H1 (cell line): ENCODE measurements around the gene SPINDOC. TPM values are rescaled to one million over a fixed set of nuclear protein-coding genes. Genes with fewer than 3 reads are reported as not detected.

Experiments
- CTCF ChIA-PET: fragments of 300-600 bp; sonication (Branson Sonifier 250); formaldehyde crosslinking; loops from one replicate; lab custom pipeline; 2021; ENCODE audit not compliant: partially characterized antibody; lab: Charles Lee
- POLR2A ChIA-PET: fragments of 300-600 bp; sonication (Branson Sonifier 250); formaldehyde crosslinking; loops from one replicate; lab custom pipeline; 2021; ENCODE audit warnings: inconsistent platforms; ENCODE audit not compliant: partially characterized antibody; lab: Charles Lee
- DNase-seq, 2 experiments: peaks; one replicate each; pipeline versions ENCODE4 v3.0.0 to v3.0.0-alpha.2; 2010 to 2022; ENCODE audit warnings: low spot score in 2 of 2, low read depth in 1 of 2, mixed read lengths in 1 of 2
- FAIRE-seq: peaks from 2 replicates; lab custom pipeline; 2011; peaks lifted over from hg19 to GRCh38; lab: Jason Lieb, UNC
- H2AFZ ChIP-seq: 2 replicates; pipeline ENCODE4 v1.8.1; 2012; ENCODE audit warnings: low read length, inconsistent platforms
- H2AK5ac ChIP-seq: 2 replicates; pipeline ENCODE4 v1.6.1; 2013; ENCODE audit warnings: low read depth, low read length
- H2BK120ac ChIP-seq: replicated peaks from 2 replicates; pipeline ENCODE3; 2013; ENCODE audit warnings: low read depth, low read length, inconsistent platforms
- H2BK12ac ChIP-seq: 2 replicates; pipeline ENCODE4 v1.6.1; 2013; ENCODE audit warnings: low read depth, low read length
- H2BK15ac ChIP-seq: 2 replicates; pipeline ENCODE4 v1.6.1; 2013; ENCODE audit warnings: low read length
- H2BK20ac ChIP-seq: 2 replicates; pipeline ENCODE4 v1.6.1; 2013; ENCODE audit warnings: low read length
- H2BK5ac ChIP-seq: 2 replicates; pipeline ENCODE4 v1.6.1; 2013; ENCODE audit warnings: low read depth, low read length
- H3K14ac ChIP-seq: 2 replicates; pipeline ENCODE4 v1.6.1; 2013; ENCODE audit warnings: inconsistent platforms; ENCODE audit not compliant: insufficient read length
- H3K18ac ChIP-seq: 2 replicates; pipeline ENCODE4 v1.6.1; 2013; ENCODE audit warnings: low read length; ENCODE audit errors: extremely low read depth
- H3K23ac ChIP-seq: 2 replicates; pipeline ENCODE4 v1.6.1; 2013; ENCODE audit warnings: inconsistent platforms; ENCODE audit not compliant: insufficient read length
- H3K23me2 ChIP-seq: 2 replicates; pipeline ENCODE4 v1.6.1; 2013; ENCODE audit warnings: low read depth, low read length
- H3K27ac ChIP-seq: 2 replicates; pipeline ENCODE4 v1.6.1; 2011; ENCODE audit warnings: low read depth, low read length, inconsistent platforms
- H3K27me3 ChIP-seq, 4 experiments: replicated peaks in 1 of 4; 1 replicate in 1 of 4; 2 replicates in 3 of 4; pipeline versions ENCODE4 v1.6.1 to v1.8.1; 2011 to 2013; ENCODE audit warnings: low read length in 3 of 4, mild to moderate bottlenecking in 3 of 4, inconsistent platforms in 2 of 4, mixed read lengths in 2 of 4, moderate library complexity in 1 of 4; ENCODE audit not compliant: control insufficient read depth in 3 of 4, insufficient read depth in 3 of 4; ENCODE audit errors: extremely low read depth in 1 of 4
- H3K36me3 ChIP-seq, 4 experiments: 2 replicates each; pipeline versions ENCODE4 v1.6.1 to v1.8.1; 2011 to 2013; ENCODE audit warnings: mild to moderate bottlenecking in 4 of 4, low read length in 3 of 4, moderate library complexity in 2 of 4, control low read depth in 1 of 4, inconsistent platforms in 1 of 4; ENCODE audit not compliant: insufficient read depth in 4 of 4, control insufficient read depth in 2 of 4
- H3K4ac ChIP-seq: replicated peaks from 2 replicates; pipeline ENCODE3; 2013; ENCODE audit warnings: low read length, low read depth, mixed read lengths, inconsistent platforms; ENCODE audit not compliant: insufficient read length
- H3K4me1 ChIP-seq, 4 experiments: replicated peaks in 1 of 4; 1 replicate in 1 of 4; 2 replicates in 3 of 4; pipeline versions ENCODE4 v1.6.1 to v1.8.1; 2011 to 2013; ENCODE audit warnings: low read length in 3 of 4, inconsistent platforms in 2 of 4, mixed read lengths in 1 of 4; ENCODE audit not compliant: insufficient read depth in 4 of 4, control insufficient read depth in 3 of 4
- H3K4me2 ChIP-seq, 2 experiments: 2 replicates each; pipeline versions ENCODE4 v1.6.1 to v1.8.1; 2011 to 2013; ENCODE audit warnings: low read depth in 2 of 2, low read length in 2 of 2, control low read depth in 1 of 2, inconsistent platforms in 1 of 2, mild to moderate bottlenecking in 1 of 2; ENCODE audit not compliant: insufficient read depth in 1 of 2
- H3K4me3 ChIP-seq, 4 experiments: fragments of 200-600, 300-600 bp in 1 of 4; sonication (generic), shearing (Covaris generic), sonication (Bioruptor Twin) in 1 of 4; 2 replicates each; pipeline versions ENCODE4 v1.5.1 to v1.8.1; 2011 to 2016; ENCODE audit warnings: low read length in 4 of 4, low read depth in 3 of 4, control low read depth in 2 of 4, inconsistent platforms in 2 of 4, mild to moderate bottlenecking in 2 of 4, mixed read lengths in 1 of 4, moderate library complexity in 1 of 4; ENCODE audit not compliant: insufficient read depth in 2 of 4; ENCODE audit errors: extremely low read depth in 1 of 4
- H3K56ac ChIP-seq: replicated peaks from 2 replicates; pipeline ENCODE3; 2013; ENCODE audit warnings: low read depth, mild to moderate bottlenecking, mixed read lengths, low read length, inconsistent platforms; ENCODE audit not compliant: insufficient read length
- H3K79me1 ChIP-seq: 2 replicates; pipeline ENCODE4 v1.6.1; 2013; ENCODE audit warnings: low read depth, low read length, control low read depth
- H3K79me2 ChIP-seq, 2 experiments: 2 replicates each; pipeline versions ENCODE4 v1.6.1 to v1.8.1; 2012 to 2013; ENCODE audit warnings: low read length in 2 of 2, mild to moderate bottlenecking in 2 of 2, inconsistent platforms in 1 of 2; ENCODE audit not compliant: insufficient read depth in 2 of 2, control insufficient read depth in 1 of 2
- H3K9ac ChIP-seq, 4 experiments: replicated peaks in 1 of 4; 1 replicate in 1 of 4; 2 replicates in 3 of 4; pipeline versions ENCODE4 v1.6.1 to v1.8.1; 2011 to 2013; ENCODE audit warnings: low read depth in 3 of 4, low read length in 3 of 4, control low read depth in 2 of 4, mild to moderate bottlenecking in 2 of 4, moderate library complexity in 2 of 4, inconsistent platforms in 1 of 4; ENCODE audit errors: extremely low read depth in 1 of 4
- H3K9me3 ChIP-seq, 2 experiments: 2 replicates each; pipeline versions ENCODE4 v1.6.1 to v1.8.1; 2012 to 2013; ENCODE audit warnings: mild to moderate bottlenecking in 2 of 2, moderate library complexity in 2 of 2, control low read depth in 1 of 2, inconsistent platforms in 1 of 2, low read depth in 1 of 2, low read length in 1 of 2, mixed read lengths in 1 of 2; ENCODE audit not compliant: insufficient read depth in 2 of 2
- H4K20me1 ChIP-seq, 2 experiments: replicated peaks in 1 of 2; 2 replicates each; pipeline versions ENCODE3 to v1.8.1; 2011 to 2013; ENCODE audit warnings: inconsistent platforms in 2 of 2, low read length in 2 of 2, mild to moderate bottlenecking in 1 of 2; ENCODE audit not compliant: insufficient read depth in 2 of 2, control insufficient read depth in 1 of 2
- H4K5ac ChIP-seq: 2 replicates; pipeline ENCODE4 v1.6.1; 2013; ENCODE audit warnings: low read length, low read depth, mixed read lengths, inconsistent platforms; ENCODE audit not compliant: insufficient read length
- H4K8ac ChIP-seq: 2 replicates; pipeline ENCODE4 v1.8.0; 2013; ENCODE audit warnings: mild to moderate bottlenecking, moderate library complexity, low read length, inconsistent platforms; ENCODE audit not compliant: insufficient read depth; ENCODE audit errors: extremely low read depth
- H4K91ac ChIP-seq: replicated peaks from 2 replicates; pipeline ENCODE3; 2013; ENCODE audit warnings: low read length, mixed read lengths, inconsistent platforms; ENCODE audit not compliant: insufficient read length
- GTF2F1 ChIP-seq: IDR thresholded peaks from 2 replicates; pipeline ENCODE4 v1.6.1; 2012; ENCODE audit warnings: low read depth, low read length, improper control_type of control experiment, borderline replicate concordance
- SUZ12 ChIP-seq: fragments of 200-600 bp; sonication (generic); IDR thresholded peaks from 2 replicates; pipeline ENCODE4 v1.6.1; 2012; ENCODE audit warnings: mild to moderate bottlenecking, inconsistent platforms, low read length, moderate library complexity, mixed read lengths
- WGBS, 2 experiments: shearing (Covaris generic) in 1 of 2; methylation state at CpG; one replicate each; pipeline versions ENCODE4 v1.1.6 to v1.1.7; 2013 to 2015; ENCODE audit warnings: low lambda C conversion rate in 2 of 2, mixed read lengths in 2 of 2, inconsistent platforms in 1 of 2, low coverage in 1 of 2, missing lambda C conversion rate in 1 of 2; ENCODE audit not compliant: insufficient replicate concordance in 2 of 2, insufficient coverage in 1 of 2, insufficient read length in 1 of 2; ENCODE audit errors: extremely low coverage in 1 of 2, missing lambda C conversion rate in 1 of 2; 5-methylcytosine and 5-hydroxymethylcytosine counted together
- polyA plus RNA-seq, 7 experiments: library from polyadenylated mRNA; depleted of rRNA in 3 of 7; stranded (reverse) in 5 of 7; unstranded in 2 of 7; fragments of >200 nt in 5 of 7; fragments of 200-250 nt in 2 of 7; gene quantifications; 1 replicate in 5 of 7; 2 replicates in 1 of 7; 4 replicates in 1 of 7; pipeline versions ENCODE4 v1.2.1 to v1.2.3, GENCODE V29; 2011 to 2013; ENCODE audit warnings: missing spikeins in 2 of 7, mixed read lengths in 2 of 7
- total RNA-seq: library from RNA; stranded (reverse); fragmentation: NEBNext Ultra II Directional; extraction: Animal tissue kit (Norgen Biotek cat#: 25700); gene quantifications from 2 replicates; pipeline ENCODE4 v1.2.1, GENCODE V29; 2021
- TF ChIP-seq, protein P1 (sequence below): IDR thresholded peaks from 2 replicates; pipeline ENCODE4 v1.6.1; 2012; ENCODE audit warnings: inconsistent platforms

Gene SPINDOC
- total and polyA plus RNA-seq, 2 of the 8 experiments (the other 6 are each of a cell fraction or from before 2014, with no cell fraction given): 78.7 to 99.7 TPM

GRCh38 chr11:63769714-63770455 is 43.4 kb upstream of the SPINDOC start:
- Histone ChIP-seq H3K56ac (no peak overlapping the region), H3K36me3 (peaks cover 0 to 7% (median 0%) of the 10 kb centered on the region in 4 experiments; a peak in 2 of 8 replicates), H3K79me2 (peaks cover 0 to 21% of the 10 kb centered on the region in 2 experiments; a peak in 2 of 4 replicates), H3K4me3 (peak overlapping the region; percentile 50 to 82 (median 55)), H2BK5ac (no peak overlapping the region), H2AK5ac (no peak overlapping the region), H3K4ac (no peak overlapping the region), H3K9ac (peak overlapping the region in 3 of 4 experiments; percentile 23 to 93 (median 52); a peak in 4 of 7 replicates)
- TF ChIP-seq SUZ12 (0 out of 2 replicates have a peak, but pooled peaks have one; percentile 27), GTF2F1 (no peak)
- TF ChIP-seq, protein P1, sequence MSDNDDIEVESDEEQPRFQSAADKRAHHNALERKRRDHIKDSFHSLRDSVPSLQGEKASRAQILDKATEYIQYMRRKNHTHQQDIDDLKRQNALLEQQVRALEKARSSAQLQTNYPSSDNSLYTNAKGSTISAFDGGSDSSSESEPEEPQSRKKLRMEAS: peak; percentile 51; the same call in 1 of the 2 replicates
- TF ChIP-seq, all 59 proteins: peak for 2
- Histone ChIP-seq H2BK20ac (no peak overlapping the region), H3K4me1 (peaks cover 5 to 27% (median 20%) of the 10 kb centered on the region in 4 experiments), H2BK15ac (no peak overlapping the region), H3K23ac (no peak overlapping the region), H3K9me3 (no peaks in the 10 kb centered on the region), H4K8ac (peak overlapping the region; percentile 66; the same call in 1 of the 2 replicates), H3K4me2 (peak overlapping the region; percentile 93 to 99), H3K27ac (no peak overlapping the region), H3K27me3 (peaks cover 0 to 16% (median 13%) of the 10 kb centered on the region in 4 experiments; a peak in 6 of 7 replicates), H3K79me1 (peaks cover 9% of the 10 kb centered on the region), H3K23me2 (peaks cover 11% of the 10 kb centered on the region), H2AFZ (no peak overlapping the region), H3K14ac (no peak overlapping the region), H4K20me1 (peaks cover 12 to 13% of the 10 kb centered on the region in 2 experiments), H2BK12ac (peak overlapping the region; percentile 12; the same call in 1 of the 2 replicates), H3K18ac (0 out of 2 replicates have a peak overlapping the region, but pooled peaks have one; percentile 0), H4K5ac (peak overlapping the region; percentile 28), H4K91ac (no peak overlapping the region), H2BK120ac (no peak overlapping the region)
- WGBS, 2 experiments: 12% methylated on average over 35 of the region's 35 CpGs; no CpG with 5 or more reads in 1 of the 2 experiments
- FAIRE-seq (no peak), DNase-seq (peak in 1 of 2 experiments; percentile 67)
- POLR2A ChIA-PET: interaction anchor here (0.5 to 6.8 kb wide), 8 partner anchors 8 to 148 kb away, joined by 3 to 73 read pairs (median 6); partner anchors contain the start of gene RCOR2
- CTCF ChIA-PET: interaction anchor here (0.7 to 1.4 kb wide), 6 partner anchors 41 to 219 kb away, joined by 3 to 5 read pairs (median 3); no protein-coding TSS in a partner anchor
